ENCODE measurements around the gene PPP1R12A.

Gene PPP1R12A

GRCh38 chr12:79927772-79928474, 7.0 kb downstream of the PPP1R12A start:
- TF ChIP-seq POLR2A (IDR thresholded peaks at IDR 0.05; ENCODE audit: low read length) (no peak), GATA1 (IDR thresholded peaks at IDR 0.05; ENCODE audit: low read depth, low read length) (no peak)
- peak; percentile 13 to 41 for DNase-seq

DNA sequence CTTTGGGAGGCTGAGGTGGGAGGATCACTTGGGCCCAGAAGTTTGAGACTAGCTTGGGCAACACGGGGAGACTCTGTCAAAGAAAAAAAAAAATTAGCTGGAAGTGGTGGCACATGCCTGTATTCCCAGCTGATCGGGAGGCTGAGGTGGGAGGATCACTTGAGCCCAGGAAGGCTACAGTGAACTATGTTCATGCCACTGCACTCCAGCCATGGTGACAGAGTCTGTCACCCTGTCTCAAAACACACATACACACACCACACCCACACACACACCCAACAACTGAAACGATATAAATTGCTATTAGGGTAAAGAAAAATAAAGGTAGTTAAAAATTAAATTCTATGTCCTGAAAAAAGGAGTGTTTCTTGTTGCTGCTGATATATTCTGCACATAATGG, 7.9 kb downstream of the PPP1R12A start:
- no peak for TF ChIP-seq POLR2A (IDR thresholded peaks at IDR 0.05; ENCODE audit: low read length)
- no peak for TF ChIP-seq GATA1 (IDR thresholded peaks at IDR 0.05; ENCODE audit: low read depth, low read length)
- no peak for DNase-seq

- no peak for TF ChIP-seq GATA1 (IDR thresholded peaks at IDR 0.05; ENCODE audit: low read depth, low read length)
- TF ChIP-seq POLR2A (IDR thresholded peaks at IDR 0.05; ENCODE audit: low read length), result no peak
- DNase-seq, result no peak
Observed at GRCh38 chr12:79925492-79925891, 9.4 kb downstream of the PPP1R12A start.

DNA sequence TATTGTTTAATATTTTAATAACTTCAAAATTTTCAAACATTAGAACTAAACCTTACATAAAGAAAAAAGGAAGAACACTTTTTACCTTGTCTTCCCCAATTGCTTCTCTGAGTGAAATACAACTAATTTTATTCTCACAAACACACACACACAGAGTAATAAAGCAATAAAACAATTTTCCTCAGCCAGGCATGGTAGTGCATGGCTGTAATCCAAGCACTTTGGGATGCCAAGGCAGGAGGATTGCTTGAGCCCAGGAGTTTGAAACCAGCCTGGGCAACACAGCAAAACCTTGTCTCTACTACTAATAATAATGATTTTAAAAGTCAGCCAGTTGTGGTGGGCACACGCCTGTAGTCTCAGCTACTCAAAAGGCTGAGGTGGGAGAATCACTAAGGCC, 13.1 kb downstream of the PPP1R12A start:
- TF ChIP-seq POLR2A (IDR thresholded peaks at IDR 0.05; ENCODE audit: low read length), result no peak
- TF ChIP-seq GATA1 (IDR thresholded peaks at IDR 0.05; ENCODE audit: low read depth, low read length), result no peak
- no peak for DNase-seq

- no peak for TF ChIP-seq POLR2A (IDR thresholded peaks at IDR 0.05; ENCODE audit: low read length)
- TF ChIP-seq GATA1 (IDR thresholded peaks at IDR 0.05; ENCODE audit: low read depth, low read length), result no peak
Observed at GRCh38 chr12:79920421-79921238, 14.3 kb downstream of the PPP1R12A start.

DNA sequence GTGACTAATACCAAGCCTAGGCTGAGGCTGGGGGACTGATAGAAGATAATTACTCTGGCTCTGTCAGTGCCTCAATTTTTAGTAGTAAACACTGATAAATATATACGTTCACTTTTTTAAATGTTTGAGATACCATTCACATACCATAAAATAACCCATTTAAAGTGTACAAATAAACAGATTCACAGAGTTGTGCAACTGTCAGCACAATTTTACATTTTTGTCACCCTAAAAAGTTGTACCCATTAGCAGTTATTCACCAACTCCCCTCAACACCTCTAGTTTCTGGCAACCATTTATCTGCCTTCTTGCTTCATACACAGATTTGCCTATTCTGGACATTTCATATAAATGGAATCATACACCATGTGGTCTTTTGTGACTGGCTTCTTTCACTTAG, 15.1 kb downstream of the PPP1R12A start:
- no peak for DNase-seq
- no peak for TF ChIP-seq POLR2A (IDR thresholded peaks at IDR 0.05; ENCODE audit: low read length)
- TF ChIP-seq GATA1 (IDR thresholded peaks at IDR 0.05; ENCODE audit: low read depth, low read length), result no peak

More at GRCh38 chr12:79920421-79921238, 14.3 kb downstream of the PPP1R12A start:
- DNase-seq, result peak in 1 of 2 experiments; percentile 10

GRCh38 chr12:79916826-79917225, 18.1 kb downstream of the PPP1R12A start:
- DNase-seq, result no peak
- TF ChIP-seq GATA1 (IDR thresholded peaks at IDR 0.05; ENCODE audit: low read depth, low read length), result no peak
- no peak for TF ChIP-seq POLR2A (IDR thresholded peaks at IDR 0.05; ENCODE audit: low read length)

GRCh38 chr12:79911889-79912656, 22.8 kb downstream of the PPP1R12A start:
- no peak for DNase-seq

GRCh38 chr12:79908366-79908765, 26.5 kb downstream of the PPP1R12A start:
- TF ChIP-seq GATA1 (IDR thresholded peaks at IDR 0.05; ENCODE audit: low read depth, low read length), result no peak
- TF ChIP-seq POLR2A (IDR thresholded peaks at IDR 0.05; ENCODE audit: low read length), result no peak
- no peak for DNase-seq

More at GRCh38 chr12:79911889-79912656, 22.8 kb downstream of the PPP1R12A start:
- no peak for TF ChIP-seq POLR2A (IDR thresholded peaks at IDR 0.05; ENCODE audit: low read length)
- TF ChIP-seq GATA1 (IDR thresholded peaks at IDR 0.05; ENCODE audit: low read depth, low read length), result no peak

GRCh38 chr12:79901506-79901905, 33.4 kb downstream of the PPP1R12A start:
- no peak for TF ChIP-seq POLR2A (IDR thresholded peaks at IDR 0.05; ENCODE audit: low read length)
- no peak for TF ChIP-seq GATA1 (IDR thresholded peaks at IDR 0.05; ENCODE audit: low read depth, low read length)
- DNase-seq, result no peak

DNA sequence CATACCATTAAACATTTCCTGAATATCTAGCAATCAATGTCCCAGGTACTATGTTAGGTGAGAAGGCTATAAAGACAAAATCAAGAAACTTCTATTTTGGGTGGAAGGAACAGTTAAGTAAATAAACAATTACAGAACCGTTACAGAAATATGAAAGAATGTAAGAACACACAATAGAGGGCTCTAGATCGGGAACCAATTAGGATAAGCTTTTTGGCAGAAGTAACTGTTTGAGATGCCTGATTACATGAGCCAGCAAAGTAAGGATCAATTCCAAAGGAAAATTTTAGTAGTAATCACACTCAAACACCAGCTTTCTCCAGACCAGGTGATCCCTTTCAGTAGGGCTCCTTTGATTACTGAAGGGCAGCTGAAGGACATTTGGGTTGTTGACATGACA, 33.9 kb downstream of the PPP1R12A start:
- no peak for TF ChIP-seq GATA1 (IDR thresholded peaks at IDR 0.05; ENCODE audit: low read depth, low read length)
- TF ChIP-seq POLR2A (IDR thresholded peaks at IDR 0.05; ENCODE audit: low read length), result no peak
- no peak for DNase-seq

DNA sequence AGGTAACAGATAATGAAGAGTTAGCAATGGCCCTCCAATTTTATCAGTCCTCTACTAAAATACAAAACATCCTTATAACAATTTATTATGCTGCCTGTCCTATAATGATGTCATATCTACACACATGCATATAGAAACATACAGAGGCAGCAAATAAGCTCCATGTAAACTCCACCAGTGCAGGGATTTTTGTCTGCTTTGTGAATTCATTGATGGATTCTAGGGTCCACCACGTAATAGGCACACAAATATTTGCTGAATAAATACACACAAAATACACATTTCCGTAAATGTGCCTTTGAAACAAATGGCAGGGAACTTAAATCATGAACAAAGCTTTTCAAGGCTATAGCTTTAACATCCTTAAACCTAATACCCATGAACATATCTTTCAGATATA, 34.7 kb downstream of the PPP1R12A start:
- TF ChIP-seq POLR2A (IDR thresholded peaks at IDR 0.05; ENCODE audit: low read length) (no peak), GATA1 (IDR thresholded peaks at IDR 0.05; ENCODE audit: low read depth, low read length) (no peak)
- DNase-seq, result no peak

DNA sequence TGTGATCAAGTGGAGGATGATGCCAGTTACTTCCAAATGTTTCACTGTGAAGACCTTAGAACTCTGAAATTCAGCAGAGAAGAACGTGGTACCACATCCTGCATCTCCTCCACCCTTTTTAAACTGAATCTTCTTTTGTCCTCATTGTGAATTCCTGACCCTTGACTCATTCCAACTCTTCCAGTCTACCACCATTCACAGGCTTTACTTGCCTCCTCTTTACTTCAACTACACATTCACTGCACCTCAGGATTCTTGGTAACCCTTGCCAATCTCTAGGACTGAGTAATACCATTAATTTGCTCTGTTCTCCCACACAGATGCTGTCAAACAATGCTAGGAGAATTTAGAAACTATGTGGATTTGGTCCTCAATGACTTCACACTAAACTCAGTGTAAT, 37.3 kb downstream of the PPP1R12A start:
- TF ChIP-seq GATA1 (IDR thresholded peaks at IDR 0.05; ENCODE audit: low read depth, low read length), result no peak
- TF ChIP-seq POLR2A (IDR thresholded peaks at IDR 0.05; ENCODE audit: low read length), result no peak
- no peak for DNase-seq

- DNase-seq, result no peak
Observed at GRCh38 chr12:79895804-79896203, 39.1 kb downstream of the PPP1R12A start.

More at GRCh38 chr12:79895804-79896203, 39.1 kb downstream of the PPP1R12A start:
- TF ChIP-seq POLR2A (IDR thresholded peaks at IDR 0.05; ENCODE audit: low read length), result no peak
- TF ChIP-seq GATA1 (IDR thresholded peaks at IDR 0.05; ENCODE audit: low read depth, low read length), result no peak
